ENCODE results near the gene PMS1. TPM values are rescaled to one million over a fixed set of nuclear protein-coding genes. Genes with fewer than 3 reads are reported as not detected.

PMS1 gene
- polyA plus RNA-seq, 1 experiment: 5.4 TPM

GRCh38 chr2:189851174-189851826 is 67.0 kb downstream of the PMS1 start:
- CTCF ChIA-PET: no interaction called here
- Histone ChIP-seq H3K27me3 (ENCODE audit: control insufficient read depth, insufficient read depth, low read length) (no peaks in the 10 kb centered on the region), H3K36me3 (ENCODE audit: control insufficient read depth, insufficient read depth, low read length) (no peaks in the 10 kb centered on the region), H3K4me3 (ENCODE audit: low read depth, low read length) (no peak overlapping the region)
- POLR2A ChIA-PET: no interaction called here
- no peak for DNase-seq (ENCODE audit: low read depth)
- no peak for TF ChIP-seq CTCF (IDR thresholded peaks at IDR 0.05; ENCODE audit: insufficient read depth, low read depth, low read length)

GRCh38 chr2:189854187-189854586 is 69.9 kb downstream of the PMS1 start:
- Histone ChIP-seq H3K36me3 (ENCODE audit: control insufficient read depth, insufficient read depth, low read length) (no peaks in the 10 kb centered on the region; the same call in 1 of the 2 replicates), H3K4me3 (ENCODE audit: low read depth, low read length) (no peak overlapping the region), H3K27me3 (ENCODE audit: control insufficient read depth, insufficient read depth, low read length) (no peaks in the 10 kb centered on the region)
- POLR2A ChIA-PET: interaction anchor here (0.7 kb wide), 1 partner anchor 228 kb away, joined by 3 read pairs; no protein-coding TSS in a partner anchor
- peak; percentile 23 for DNase-seq (ENCODE audit: low read depth)
- CTCF ChIA-PET: no interaction called here
- TF ChIP-seq CTCF (IDR thresholded peaks at IDR 0.05; ENCODE audit: insufficient read depth, low read depth, low read length): no peak

GRCh38 chr2:189854940-189855339 is 70.7 kb downstream of the PMS1 start:
- DNase-seq (ENCODE audit: low read depth): peak; percentile 9
- H3K36me3 ChIP-seq (ENCODE audit: control insufficient read depth, insufficient read depth, low read length): no peaks in the 10 kb centered on the region; the same call in 1 of the 2 replicates
- POLR2A ChIA-PET: interaction anchor here (0.6 to 0.7 kb wide), 2 partner anchors 10 to 76 kb away, joined by 3 to 4 read pairs; no protein-coding TSS in a partner anchor
- no peaks in the 10 kb centered on the region for H3K27me3 ChIP-seq (ENCODE audit: control insufficient read depth, insufficient read depth, low read length)
- CTCF ChIA-PET: interaction anchor here (1.0 kb wide), 1 partner anchor 17 kb away, joined by 4 read pairs; no protein-coding TSS in a partner anchor
- no peak for TF ChIP-seq CTCF (IDR thresholded peaks at IDR 0.05; ENCODE audit: insufficient read depth, low read depth, low read length)
- H3K4me3 ChIP-seq (ENCODE audit: low read depth, low read length): no peak overlapping the region

- CTCF ChIA-PET: no interaction called here
- POLR2A ChIA-PET: no interaction called here
- DNase-seq (ENCODE audit: low read depth): no peak
Measured at GRCh38 chr2:189858291-189858690, 74.0 kb downstream of the PMS1 start.

GRCh38 chr2:189860161-189860560 is 75.9 kb downstream of the PMS1 start:
- CTCF ChIA-PET: no interaction called here
- no peaks in the 10 kb centered on the region; the same call in 1 of the 2 replicates for H3K36me3 ChIP-seq (ENCODE audit: control insufficient read depth, insufficient read depth, low read length)
- no peak for TF ChIP-seq CTCF (IDR thresholded peaks at IDR 0.05; ENCODE audit: insufficient read depth, low read depth, low read length)
- no peak for DNase-seq (ENCODE audit: low read depth)
- POLR2A ChIA-PET: no interaction called here
- H3K4me3 ChIP-seq (ENCODE audit: low read depth, low read length): no peak overlapping the region
- no peaks in the 10 kb centered on the region for H3K27me3 ChIP-seq (ENCODE audit: control insufficient read depth, insufficient read depth, low read length)

More at GRCh38 chr2:189858291-189858690, 74.0 kb downstream of the PMS1 start:
- no peak for TF ChIP-seq CTCF (IDR thresholded peaks at IDR 0.05; ENCODE audit: insufficient read depth, low read depth, low read length)
- no peak overlapping the region for H3K4me3 ChIP-seq (ENCODE audit: low read depth, low read length)
- H3K36me3 ChIP-seq (ENCODE audit: control insufficient read depth, insufficient read depth, low read length): no peaks in the 10 kb centered on the region; the same call in 1 of the 2 replicates
- H3K27me3 ChIP-seq (ENCODE audit: control insufficient read depth, insufficient read depth, low read length): no peaks in the 10 kb centered on the region

Measured in BJ (cell line).